ENCODE measurements around the gene KCNE1. TPM values are rescaled to one million over a fixed set of nuclear protein-coding genes. Genes with fewer than 3 reads are reported as not detected.

Gene KCNE1
- total RNA-seq, 1 donor from 2014 or later = 0.53 TPM

DNA sequence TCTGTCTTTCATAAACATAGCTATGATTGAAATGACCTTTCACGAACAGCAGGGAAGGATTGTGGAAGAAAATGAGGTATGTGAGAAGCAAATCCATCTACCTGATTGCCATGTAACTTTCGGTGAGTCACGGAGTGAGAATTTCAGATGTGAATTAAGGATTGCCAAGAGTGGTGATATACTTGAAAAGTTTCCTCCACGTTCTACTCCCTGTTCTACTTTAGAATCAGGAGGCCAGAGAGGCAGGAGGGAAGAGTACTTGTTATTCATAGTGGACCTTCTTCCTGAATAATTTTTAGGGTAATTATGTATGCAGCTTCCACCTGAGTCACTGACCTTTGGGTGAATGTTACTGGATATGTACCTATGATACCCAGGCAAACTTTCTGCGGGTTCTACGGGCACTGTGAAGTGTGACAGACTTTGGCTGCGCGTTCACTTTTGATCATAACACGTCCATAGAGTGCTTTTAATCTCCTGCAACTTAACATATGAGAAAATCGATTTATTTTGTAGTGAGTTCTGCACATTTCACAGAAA, 2.6 kb upstream of the KCNE1 start:
- no peaks in the 10 kb centered on the region for H3K27me3 Mint-ChIP-seq
- no peak for DNase-seq (ENCODE audit: low spot score, unreplicated experiment)

DNA sequence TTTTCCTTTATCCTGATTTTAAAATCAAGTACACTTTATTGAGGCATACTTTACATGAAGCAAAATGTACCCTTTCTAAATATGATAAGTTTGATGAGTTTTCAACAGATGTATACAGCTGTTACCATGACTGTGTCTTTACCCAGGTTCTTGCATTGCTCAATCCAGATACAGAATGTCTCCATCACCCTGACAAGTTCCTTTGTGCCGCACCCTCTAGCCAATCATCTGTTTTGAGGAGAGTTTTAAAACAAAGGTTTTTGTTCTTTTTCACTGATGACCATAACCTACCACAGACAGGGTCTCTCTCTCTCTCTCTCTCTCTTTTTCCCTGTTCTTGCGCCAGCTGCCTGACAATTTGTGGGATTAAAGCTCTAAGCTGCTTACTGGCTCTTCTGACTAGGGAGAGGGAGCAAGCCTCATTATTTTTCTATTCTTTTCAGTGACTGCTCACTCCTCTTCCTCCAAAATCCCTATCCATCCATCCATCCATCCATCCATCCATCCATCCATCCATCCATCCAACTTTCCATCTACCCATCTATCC, 1.2 kb upstream of the KCNE1 start:
- H3K27me3 Mint-ChIP-seq = no peaks in the 10 kb centered on the region
- TF ChIP-seq, protein P1, sequence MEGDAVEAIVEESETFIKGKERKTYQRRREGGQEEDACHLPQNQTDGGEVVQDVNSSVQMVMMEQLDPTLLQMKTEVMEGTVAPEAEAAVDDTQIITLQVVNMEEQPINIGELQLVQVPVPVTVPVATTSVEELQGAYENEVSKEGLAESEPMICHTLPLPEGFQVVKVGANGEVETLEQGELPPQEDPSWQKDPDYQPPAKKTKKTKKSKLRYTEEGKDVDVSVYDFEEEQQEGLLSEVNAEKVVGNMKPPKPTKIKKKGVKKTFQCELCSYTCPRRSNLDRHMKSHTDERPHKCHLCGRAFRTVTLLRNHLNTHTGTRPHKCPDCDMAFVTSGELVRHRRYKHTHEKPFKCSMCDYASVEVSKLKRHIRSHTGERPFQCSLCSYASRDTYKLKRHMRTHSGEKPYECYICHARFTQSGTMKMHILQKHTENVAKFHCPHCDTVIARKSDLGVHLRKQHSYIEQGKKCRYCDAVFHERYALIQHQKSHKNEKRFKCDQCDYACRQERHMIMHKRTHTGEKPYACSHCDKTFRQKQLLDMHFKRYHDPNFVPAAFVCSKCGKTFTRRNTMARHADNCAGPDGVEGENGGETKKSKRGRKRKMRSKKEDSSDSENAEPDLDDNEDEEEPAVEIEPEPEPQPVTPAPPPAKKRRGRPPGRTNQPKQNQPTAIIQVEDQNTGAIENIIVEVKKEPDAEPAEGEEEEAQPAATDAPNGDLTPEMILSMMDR (IDR thresholded peaks at IDR 0.05; ENCODE audit: unreplicated experiment) = no peak
- H3K4me3 Mint-ChIP-seq (ENCODE audit: low read depth) = no peak overlapping the region

More for the DNA sequence above, 2.6 kb upstream of the KCNE1 start:
- Mint-ChIP-seq H3K27ac (no peak overlapping the region), H3K36me3 (ENCODE audit: insufficient read depth) (peaks cover 13% of the 10 kb centered on the region), H3K4me3 (ENCODE audit: low read depth) (no peak overlapping the region), H3K4me1 (ENCODE audit: low read depth) (peaks cover 1% of the 10 kb centered on the region), H3K9me3 (ENCODE audit: low read depth) (no peaks in the 10 kb centered on the region)
- TF ChIP-seq, protein P1 (IDR thresholded peaks at IDR 0.05; ENCODE audit: unreplicated experiment) = no peak

DNA sequence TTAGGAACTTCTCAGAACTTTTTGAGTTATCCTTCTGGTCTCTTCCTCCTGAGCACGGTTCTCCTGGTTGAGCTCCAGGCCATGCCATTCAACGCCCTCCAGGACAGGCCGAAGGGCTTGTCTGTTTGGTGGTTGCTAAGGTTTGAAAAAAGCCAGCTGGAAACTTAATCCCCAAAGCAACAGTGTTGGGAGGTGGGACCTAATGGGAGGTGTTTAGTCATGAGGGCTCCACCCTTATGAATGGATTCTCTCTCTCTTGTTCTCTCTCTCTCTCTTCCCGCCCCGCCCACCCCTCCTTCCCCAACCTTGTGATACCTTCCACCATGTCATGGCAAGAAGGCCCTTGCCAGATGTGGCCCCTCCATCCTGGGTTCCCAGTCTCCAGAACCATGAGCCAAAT, 829 bp downstream of the KCNE1 start:
- Mint-ChIP-seq H3K9me3 (ENCODE audit: low read depth) (no peaks in the 10 kb centered on the region), H3K36me3 (ENCODE audit: insufficient read depth) (no peaks in the 10 kb centered on the region), H3K27me3 (no peaks in the 10 kb centered on the region), H3K4me1 (ENCODE audit: low read depth) (peaks cover 5% of the 10 kb centered on the region), H3K27ac (no peak overlapping the region), H3K4me3 (ENCODE audit: low read depth) (no peak overlapping the region)
- TF ChIP-seq, protein P1 (IDR thresholded peaks at IDR 0.05; ENCODE audit: unreplicated experiment) = no peak
- no peak for DNase-seq (ENCODE audit: low spot score, unreplicated experiment)

More for the DNA sequence above, 1.2 kb upstream of the KCNE1 start:
- no peak overlapping the region for H3K27ac Mint-ChIP-seq
- H3K9me3 Mint-ChIP-seq (ENCODE audit: low read depth) = no peaks in the 10 kb centered on the region
- peaks cover 8% of the 10 kb centered on the region for H3K36me3 Mint-ChIP-seq (ENCODE audit: insufficient read depth)
- H3K4me1 Mint-ChIP-seq (ENCODE audit: low read depth) = peaks cover 1% of the 10 kb centered on the region
- no peak for DNase-seq (ENCODE audit: low spot score, unreplicated experiment)

DNA sequence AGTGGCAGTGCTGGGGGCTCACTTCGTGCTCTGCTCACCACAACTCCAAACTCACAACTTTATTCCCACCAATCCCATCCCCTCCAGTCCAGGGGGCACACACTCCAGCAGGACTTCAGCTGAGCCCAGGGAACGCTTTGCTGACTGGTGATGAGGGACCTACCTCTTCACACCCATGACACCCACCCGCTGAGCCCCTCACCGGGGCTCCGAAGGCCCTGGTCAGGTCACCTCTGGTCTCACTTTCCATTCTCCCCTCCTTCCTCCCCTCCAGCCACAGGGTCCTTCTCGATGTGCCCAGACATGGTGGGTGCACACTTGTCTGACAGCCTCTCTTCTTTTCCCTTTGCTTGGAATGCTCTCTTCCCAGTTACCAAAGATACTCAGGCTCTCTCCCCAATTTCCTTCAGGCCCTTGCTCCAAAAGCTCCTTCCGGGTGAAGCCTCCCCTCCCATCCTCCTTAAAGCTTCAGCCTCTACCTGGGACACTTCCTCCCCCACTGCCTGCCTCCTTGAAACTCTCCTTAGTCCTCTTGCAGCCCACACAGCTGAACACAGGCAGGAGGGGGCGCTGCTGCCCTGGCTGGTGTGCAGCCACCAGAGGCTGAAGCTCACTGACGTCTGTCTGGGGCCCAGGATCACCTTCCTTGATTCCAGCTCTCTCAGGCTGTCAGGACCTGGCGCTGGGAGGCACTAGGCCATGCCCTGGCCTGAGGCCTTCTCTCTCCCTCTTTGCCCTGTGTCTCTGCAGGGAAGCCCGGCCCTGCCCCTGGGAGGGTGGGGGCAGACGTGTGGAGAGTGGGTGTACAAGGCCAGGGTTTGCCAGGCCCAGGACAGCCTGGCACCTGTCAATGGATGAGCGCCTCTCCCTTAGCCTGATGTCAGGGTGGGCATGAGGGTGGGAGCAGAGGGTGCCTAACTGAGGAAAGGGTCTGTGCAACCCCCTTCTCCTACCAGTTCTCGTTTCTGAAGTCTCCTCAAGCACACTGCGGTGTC, 1.6 kb downstream of the KCNE1 start:
- H3K4me3 Mint-ChIP-seq (ENCODE audit: low read depth) = no peak overlapping the region

DNA sequence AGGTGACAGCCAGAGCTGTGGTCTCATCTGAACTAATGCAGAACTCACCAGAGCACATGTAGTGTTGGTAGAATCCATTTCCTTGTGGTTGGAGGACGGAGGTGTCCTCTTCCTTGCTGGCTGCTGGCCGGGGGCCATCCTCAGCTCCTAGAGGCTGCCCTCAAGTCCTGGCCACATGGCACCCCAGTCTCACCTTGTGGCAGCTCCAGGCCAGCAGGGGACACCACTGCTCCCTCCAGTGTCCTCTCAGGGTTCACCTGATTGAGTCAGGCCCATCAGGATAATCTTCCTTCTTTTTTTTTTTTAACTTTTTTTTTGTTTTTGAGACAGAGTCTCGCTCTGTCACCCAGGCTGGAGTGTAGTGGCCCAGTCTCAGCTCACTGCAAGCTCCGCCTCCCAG, 2.9 kb downstream of the KCNE1 start:
- no peak for DNase-seq (ENCODE audit: low spot score, unreplicated experiment)
- Mint-ChIP-seq H3K9me3 (ENCODE audit: low read depth) (no peaks in the 10 kb centered on the region), H3K4me3 (ENCODE audit: low read depth) (no peak overlapping the region), H3K4me1 (ENCODE audit: low read depth) (peaks cover 5% of the 10 kb centered on the region), H3K36me3 (ENCODE audit: insufficient read depth) (no peaks in the 10 kb centered on the region), H3K27ac (no peak overlapping the region), H3K27me3 (no peaks in the 10 kb centered on the region)
- TF ChIP-seq, protein P1 (IDR thresholded peaks at IDR 0.05; ENCODE audit: unreplicated experiment) = no peak

More for the DNA sequence above, 1.6 kb downstream of the KCNE1 start:
- TF ChIP-seq, protein P1 (IDR thresholded peaks at IDR 0.05; ENCODE audit: unreplicated experiment) = peak; percentile 63
- peak; percentile 32 for DNase-seq (ENCODE audit: low spot score, unreplicated experiment)
- H3K36me3 Mint-ChIP-seq (ENCODE audit: insufficient read depth) = no peaks in the 10 kb centered on the region
- peaks cover 5% of the 10 kb centered on the region for H3K4me1 Mint-ChIP-seq (ENCODE audit: low read depth)
- H3K27ac Mint-ChIP-seq = no peak overlapping the region
- no peaks in the 10 kb centered on the region for H3K9me3 Mint-ChIP-seq (ENCODE audit: low read depth)
- H3K27me3 Mint-ChIP-seq = no peaks in the 10 kb centered on the region
